ENCODE measurements around the gene AAGAB. TPM values are rescaled to one million over a fixed set of nuclear protein-coding genes. Genes with fewer than 3 reads are reported as not detected.

Gene AAGAB
- total RNA-seq, 1 experiment from 2014 or later, result 40.1 TPM

- H3K27ac Mint-ChIP-seq, result no peak overlapping the region; a peak in 1 of 7 replicates
- H3K36me3 Mint-ChIP-seq (ENCODE audit: insufficient read depth in 1 of 3, low read depth in 3 of 3), result peaks cover 6 to 10% (median 9%) of the 10 kb centered on the region in 3 experiments
- Histone ChIP-seq H2BK12ac (ENCODE audit: insufficient read length, low read depth, low read length) (no peak overlapping the region), H2BK120ac (ENCODE audit: low read depth, low read length, poor library complexity, severe bottlenecking) (no peak overlapping the region), H3K23me2 (ENCODE audit: insufficient read length, low read depth, low read length, poor library complexity, severe bottlenecking) (no peaks in the 10 kb centered on the region), H3K14ac (ENCODE audit: insufficient read depth, low read length) (no peak overlapping the region; the same call in 1 of the 2 replicates), H3K56ac (ENCODE audit: insufficient read length, low read depth, low read length) (no peak overlapping the region), H3K79me2 (ENCODE audit: insufficient read depth, low read length) (no peaks in the 10 kb centered on the region), H2AFZ (ENCODE audit: low read length) (no peak overlapping the region), H3K4me2 (ENCODE audit: insufficient read depth, insufficient read length, low read length) (no peak overlapping the region), H2AK5ac (ENCODE audit: insufficient read length, low read length) (no peak overlapping the region), H4K5ac (ENCODE audit: insufficient read length, low read depth, low read length) (no peak overlapping the region), H4K91ac (ENCODE audit: insufficient read length, low read depth, low read length) (no peak overlapping the region), H4K8ac (replicated peaks; ENCODE audit: insufficient read length, low read depth, low read length) (no peak overlapping the region), H3T11ph (ENCODE audit: low read length) (no peak overlapping the region), H4K20me1 (ENCODE audit: control insufficient read depth, insufficient read depth, insufficient read length) (no peaks in the 10 kb centered on the region), H3K79me1 (ENCODE audit: insufficient read depth, low read depth, low read length, poor library complexity, severe bottlenecking) (no peaks in the 10 kb centered on the region), H3K9me3 (ENCODE audit: control insufficient read depth, low read depth, low read length) (no peaks in the 10 kb centered on the region), H3K4ac (ENCODE audit: low read depth, low read length) (no peak overlapping the region), H3K23ac (ENCODE audit: insufficient read length, low read depth, low read length) (no peak overlapping the region), H3K27ac (ENCODE audit: insufficient read length, low read depth, low read length) (no peak overlapping the region), H3K18ac (ENCODE audit: insufficient read length, low read depth, low read length) (no peak overlapping the region), H2BK15ac (ENCODE audit: low read depth, low read length) (no peak overlapping the region), H3K9ac (ENCODE audit: extremely low read depth, insufficient read length, low read length) (no peak overlapping the region), H3K4me1 (ENCODE audit: insufficient read depth, low read length) (no peaks in the 10 kb centered on the region), H2BK20ac (ENCODE audit: low read depth, low read length, poor library complexity, severe bottlenecking) (no peak overlapping the region), H2BK5ac (ENCODE audit: insufficient read length, low read length) (no peak overlapping the region), H3K27me3 (ENCODE audit: insufficient read depth, low read length) (no peaks in the 10 kb centered on the region)
- peaks cover 7 to 8% of the 10 kb centered on the region in 2 experiments for H3K4me1 Mint-ChIP-seq
- H3K4me3 Mint-ChIP-seq, result no peak overlapping the region
- peaks cover 4 to 5% of the 10 kb centered on the region in 2 experiments; a peak in 3 of 5 replicates for H3K9me3 Mint-ChIP-seq
- H3K27me3 Mint-ChIP-seq (ENCODE audit: low read depth), result no peaks in the 10 kb centered on the region
- no CpG with 5 or more reads among the region's 7 CpGs for WGBS (ENCODE audit: extremely low coverage, insufficient read length, low lambda C conversion rate)
- TF ChIP-seq, protein P1, sequence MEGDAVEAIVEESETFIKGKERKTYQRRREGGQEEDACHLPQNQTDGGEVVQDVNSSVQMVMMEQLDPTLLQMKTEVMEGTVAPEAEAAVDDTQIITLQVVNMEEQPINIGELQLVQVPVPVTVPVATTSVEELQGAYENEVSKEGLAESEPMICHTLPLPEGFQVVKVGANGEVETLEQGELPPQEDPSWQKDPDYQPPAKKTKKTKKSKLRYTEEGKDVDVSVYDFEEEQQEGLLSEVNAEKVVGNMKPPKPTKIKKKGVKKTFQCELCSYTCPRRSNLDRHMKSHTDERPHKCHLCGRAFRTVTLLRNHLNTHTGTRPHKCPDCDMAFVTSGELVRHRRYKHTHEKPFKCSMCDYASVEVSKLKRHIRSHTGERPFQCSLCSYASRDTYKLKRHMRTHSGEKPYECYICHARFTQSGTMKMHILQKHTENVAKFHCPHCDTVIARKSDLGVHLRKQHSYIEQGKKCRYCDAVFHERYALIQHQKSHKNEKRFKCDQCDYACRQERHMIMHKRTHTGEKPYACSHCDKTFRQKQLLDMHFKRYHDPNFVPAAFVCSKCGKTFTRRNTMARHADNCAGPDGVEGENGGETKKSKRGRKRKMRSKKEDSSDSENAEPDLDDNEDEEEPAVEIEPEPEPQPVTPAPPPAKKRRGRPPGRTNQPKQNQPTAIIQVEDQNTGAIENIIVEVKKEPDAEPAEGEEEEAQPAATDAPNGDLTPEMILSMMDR (conservative IDR thresholded peaks at IDR 0.05), result no peak
- DNase-seq, result no peak
Measured at GRCh38 chr15:67158367-67158766, 96.1 kb downstream of the AAGAB start.
